Uterus (tissue), 4 donors: ENCODE results near the gene ADGRG7. TPM values are rescaled to one million over a fixed set of nuclear protein-coding genes. Genes with fewer than 3 reads are reported as not detected.
A peak's percentile ranks its signal among the peaks of the same experiment; 100 is the strongest.

Experiments used
- DNase-seq, 2 donors: peaks; one replicate each; pipeline ENCODE4 v3.0.0-alpha.2; 2019 to 2020
- H3K27ac ChIP-seq, 2 donors: fragments of 200-600 bp; sonication (generic); 1 replicate in 1 of 2; 2 replicates in 1 of 2; pipeline ENCODE4 v1.5.1; 2016 to 2018
- H3K27me3 ChIP-seq, 2 donors: fragments of 200-600 bp; sonication (generic); one replicate each; pipeline ENCODE4 v1.5.1; 2018 to 2019; ENCODE audit warnings: control low read depth in 1 of 2
- H3K36me3 ChIP-seq, 2 donors: fragments of 200-600 bp; sonication (generic); one replicate each; pipeline ENCODE4 v1.5.1; 2019; ENCODE audit warnings: control low read depth in 1 of 2
- H3K4me1 ChIP-seq, 2 donors: fragments of 200-600 bp; sonication (generic); one replicate each; pipeline ENCODE4 v1.5.1; 2018 to 2019; ENCODE audit warnings: control low read depth in 1 of 2
- H3K4me3 ChIP-seq, 2 donors: fragments of 200-600 bp; sonication (generic); 1 replicate in 1 of 2; 2 replicates in 1 of 2; pipeline ENCODE4 v1.5.1; 2018 to 2019; ENCODE audit warnings: mild to moderate bottlenecking in 1 of 2
- H3K9me3 ChIP-seq, 2 donors: fragments of 200-600 bp; sonication (generic); one replicate each; pipeline ENCODE4 v1.5.1; 2019; ENCODE audit warnings: control low read depth in 1 of 2
- CTCF ChIP-seq, 4 experiments: fragments of 200-600 bp in 2 of 4; fragments of 450-650 bp in 2 of 4; sonication (generic) in 2 of 4; IDR thresholded peaks; one replicate each; pipeline ENCODE4 v1.5.1; 2016 to 2019; ENCODE audit warnings: antibody characterized with exemption in 4 of 4, mild to moderate bottlenecking in 2 of 4, moderate library complexity in 1 of 4
- POLR2A ChIP-seq, 2 donors: fragments of 450-650 bp; IDR thresholded peaks; one replicate each; pipeline ENCODE4 v1.6.1; 2016; ENCODE audit warnings: antibody characterized with exemption in 2 of 2, mild to moderate bottlenecking in 1 of 2, moderate library complexity in 1 of 2
- intact Hi-C: fragments of 100-400 bp; cut with DNase I; formaldehyde crosslinking; loops from one replicate; pipeline ENCODE4 v1.15.1; 2023; ENCODE audit warnings: low total_unique reads
- small RNA-seq: library from RNA; depleted of rRNA; stranded (forward); fragments of <200 nt; gene quantifications from one replicate; pipeline ENCODE3, GENCODE V24; 2016
- total RNA-seq, 4 donors: library from RNA; depleted of rRNA in 3 of 4; stranded (reverse); fragments of >200 nt in 3 of 4; gene quantifications; one replicate each; pipeline versions ENCODE4 v1.1.0 to v1.2.4, GENCODE V29; 2014 to 2023
- donor health status: DM: yes; HTN: yes; CAD: no.

ADGRG7 gene
- total RNA-seq, 4 donors from 2014 or later = 0.21 to 0.70 TPM; not detected in 2

DNA sequence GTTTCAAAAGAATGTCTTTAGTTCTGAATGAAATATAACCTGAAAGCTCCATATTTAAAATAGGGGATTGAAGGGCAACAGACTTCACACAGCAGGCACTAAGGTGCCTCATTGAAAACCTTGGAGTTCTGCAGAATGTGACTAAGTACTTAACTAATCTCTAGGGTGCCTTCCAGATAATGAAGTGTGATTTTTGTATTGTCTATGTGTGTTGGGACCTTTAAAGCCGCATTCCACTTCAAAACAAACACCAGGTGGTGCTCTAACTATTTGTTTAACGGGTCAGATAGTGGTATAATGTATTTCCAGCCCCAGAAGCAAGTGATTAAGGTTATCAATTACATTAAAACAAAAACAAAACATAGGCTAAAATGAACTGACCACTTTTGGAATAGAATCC, 127.9 kb downstream of the ADGRG7 start:
- DNase-seq = no peak
- Histone ChIP-seq H3K27ac (no peak overlapping the region), H3K4me1 (no peaks in the 10 kb centered on the region), H3K27me3 (no peaks in the 10 kb centered on the region), H3K9me3 (no peaks in the 10 kb centered on the region), H3K36me3 (no peaks in the 10 kb centered on the region), H3K4me3 (no peak overlapping the region)
- peak in 1 of 4 experiments; percentile 34 for TF ChIP-seq CTCF (IDR thresholded peaks at IDR 0.05)
- no peak for TF ChIP-seq POLR2A (IDR thresholded peaks at IDR 0.05)
- intact Hi-C loops = no loop called here

- no peak for TF ChIP-seq POLR2A (IDR thresholded peaks at IDR 0.05)
- no peak for TF ChIP-seq CTCF (IDR thresholded peaks at IDR 0.05)
- Histone ChIP-seq H3K4me3 (no peak overlapping the region), H3K9me3 (no peaks in the 10 kb centered on the region), H3K36me3 (no peaks in the 10 kb centered on the region), H3K4me1 (no peaks in the 10 kb centered on the region), H3K27me3 (no peaks in the 10 kb centered on the region), H3K27ac (no peak overlapping the region)
- intact Hi-C loops = no loop called here
- no peak for DNase-seq
Measured at GRCh38 chr3:100740207-100740606, 130.8 kb downstream of the ADGRG7 start.

DNA sequence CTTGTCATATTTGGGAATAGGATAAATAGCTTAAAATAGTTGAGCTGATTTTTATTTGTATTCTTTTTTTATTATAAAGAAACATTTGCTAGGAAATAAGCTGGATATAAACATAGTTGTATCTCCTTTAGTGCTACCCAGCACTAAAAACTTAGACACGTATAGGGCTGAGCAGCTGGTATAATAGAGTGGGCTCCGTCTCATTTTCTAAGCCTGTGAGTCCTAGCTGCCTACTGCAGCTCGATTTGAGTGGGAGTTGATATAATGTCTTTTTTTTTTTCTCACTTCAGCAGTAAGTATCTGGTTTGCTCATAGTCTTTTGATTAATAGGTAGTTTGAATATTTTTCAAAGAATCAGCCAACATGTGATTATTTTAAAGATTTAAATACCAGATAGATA, 134.1 kb downstream of the ADGRG7 start:
- no peak for DNase-seq
- H3K36me3 ChIP-seq = no peaks in the 10 kb centered on the region
- intact Hi-C loops = no loop called here

DNA sequence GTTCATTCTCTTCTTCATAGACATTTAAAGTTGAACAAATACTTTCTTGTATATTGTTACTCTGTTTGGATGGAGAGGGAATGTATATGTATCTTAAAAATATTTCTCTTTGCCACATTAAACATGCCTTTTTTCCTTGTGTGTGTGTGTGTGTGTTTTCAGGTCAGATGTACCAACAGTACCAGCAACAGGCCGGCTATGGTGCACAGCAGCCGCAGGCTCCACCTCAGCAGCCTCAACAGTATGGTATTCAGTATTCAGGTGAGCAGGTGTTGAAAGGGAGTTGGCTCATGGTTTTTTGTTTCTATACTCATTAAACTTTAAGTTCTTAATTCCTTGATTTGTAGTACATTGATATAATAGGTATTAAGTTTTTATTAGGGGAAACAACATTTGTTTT, 135.3 kb downstream of the ADGRG7 start:
- Histone ChIP-seq H3K27me3 (no peaks in the 10 kb centered on the region), H3K36me3 (no peaks in the 10 kb centered on the region)

More for the DNA sequence above, 134.1 kb downstream of the ADGRG7 start:
- Histone ChIP-seq H3K27me3 (no peaks in the 10 kb centered on the region), H3K4me3 (no peak overlapping the region), H3K4me1 (no peaks in the 10 kb centered on the region), H3K27ac (no peak overlapping the region), H3K9me3 (no peaks in the 10 kb centered on the region)
- no peak for TF ChIP-seq CTCF (IDR thresholded peaks at IDR 0.05)
- no peak for TF ChIP-seq POLR2A (IDR thresholded peaks at IDR 0.05)

More for the DNA sequence above, 135.3 kb downstream of the ADGRG7 start:
- TF ChIP-seq CTCF (IDR thresholded peaks at IDR 0.05) = no peak
- no peak for TF ChIP-seq POLR2A (IDR thresholded peaks at IDR 0.05)
- H3K4me3 ChIP-seq = no peak overlapping the region
- intact Hi-C loops = no loop called here
- H3K27ac ChIP-seq = no peak overlapping the region
- no peaks in the 10 kb centered on the region for H3K4me1 ChIP-seq
- H3K9me3 ChIP-seq = no peaks in the 10 kb centered on the region
- no peak for DNase-seq

Small RNA genes lying within 50 kb of the gene (small RNA-seq; reads per million reads assigned to genes)
- not detected for gene RF00322

Other genes starting within 250 kb of the ADGRG7 start
- gene TOMM70, start 208.5 kb upstream of the ADGRG7 start, total RNA-seq = 10 to 100 TPM; 16.8 to 86.1 (median 35.9) TPM
- 10 to 100 TPM in 1 of 4 donors, 1 to 10 TPM in 2, not detected in 1; 1.3 to 12.9 (median 4.4) TPM for gene LNP1, start 208.1 kb upstream of the ADGRG7 start, total RNA-seq
- 10 to 100 TPM; 15.4 to 51.0 (median 28.3) TPM for gene TMEM45A, start 117.0 kb upstream of the ADGRG7 start, total RNA-seq
- gene TFG, start 99.9 kb downstream of the ADGRG7 start, total RNA-seq = 100 to 1,000 TPM in 1 of 4 donors, 10 to 100 TPM in 3; 36.6 to 133 (median 61.7) TPM